H9 (cell line): ENCODE data around the gene PTCSC3. TPM values are rescaled to one million over a fixed set of nuclear protein-coding genes. Genes with fewer than 3 reads are reported as not detected.

Experiments used
- DNase-seq: peaks from one replicate; pipeline ENCODE4 v3.0.0-alpha.2; 2017
- H2AFZ ChIP-seq: one replicate; pipeline ENCODE4 v1.6.1; 2013; ENCODE audit warnings: mild to moderate bottlenecking, low read length, control low read depth, moderate library complexity
- H2AK5ac ChIP-seq: 2 replicates; pipeline ENCODE4 v1.6.1; 2013; ENCODE audit warnings: low read length, control low read depth, mixed read lengths; ENCODE audit not compliant: insufficient read length
- H2BK120ac ChIP-seq: one replicate; pipeline ENCODE4 v1.6.1; 2013; ENCODE audit warnings: low read depth, mild to moderate bottlenecking, low read length, control low read depth, inconsistent platforms; ENCODE audit not compliant: poor library complexity, severe bottlenecking
- H2BK12ac ChIP-seq: 2 replicates; pipeline ENCODE4 v1.6.1; 2013; ENCODE audit warnings: low read length, control low read depth, mixed read lengths, low read depth; ENCODE audit not compliant: insufficient read length
- H2BK15ac ChIP-seq: 2 replicates; pipeline ENCODE4 v1.6.1; 2013; ENCODE audit warnings: low read depth, low read length, control low read depth
- H2BK20ac ChIP-seq: one replicate; pipeline ENCODE4 v1.6.1; 2013; ENCODE audit warnings: low read depth, mild to moderate bottlenecking, low read length, control low read depth, inconsistent platforms; ENCODE audit not compliant: poor library complexity, severe bottlenecking
- H2BK5ac ChIP-seq: 2 replicates; pipeline ENCODE4 v1.6.1; 2013; ENCODE audit warnings: low read length, control low read depth, mixed read lengths; ENCODE audit not compliant: insufficient read length
- H3K14ac ChIP-seq: 2 replicates; pipeline ENCODE4 v1.6.1; 2013; ENCODE audit warnings: low read length, control low read depth; ENCODE audit not compliant: insufficient read depth
- H3K18ac ChIP-seq: 2 replicates; pipeline ENCODE4 v1.6.1; 2013; ENCODE audit warnings: low read depth, mild to moderate bottlenecking, mixed read lengths, low read length, control low read depth; ENCODE audit not compliant: insufficient read length
- H3K23ac ChIP-seq: 2 replicates; pipeline ENCODE4 v1.6.1; 2013; ENCODE audit warnings: low read length, control low read depth, mixed read lengths, low read depth; ENCODE audit not compliant: insufficient read length
- H3K23me2 ChIP-seq: 2 replicates; pipeline ENCODE4 v1.6.1; 2013; ENCODE audit warnings: low read depth, mild to moderate bottlenecking, mixed read lengths, low read length, control low read depth; ENCODE audit not compliant: insufficient read length, poor library complexity, severe bottlenecking
- H3K27ac ChIP-seq: 2 replicates; pipeline ENCODE4 v1.5.1; 2013; ENCODE audit warnings: low read length, control low read depth, mixed read lengths, low read depth; ENCODE audit not compliant: insufficient read length
- H3K27me3 ChIP-seq: 2 replicates; pipeline ENCODE4 v1.6.1; 2013; ENCODE audit warnings: low read length, control low read depth, inconsistent platforms; ENCODE audit not compliant: insufficient read depth
- H3K4ac ChIP-seq: 2 replicates; pipeline ENCODE4 v1.6.1; 2013; ENCODE audit warnings: low read depth, mild to moderate bottlenecking, control low read depth, inconsistent platforms, low read length, moderate library complexity
- H3K4me1 ChIP-seq: 2 replicates; pipeline ENCODE4 v1.6.1; 2013; ENCODE audit warnings: low read length, control low read depth, inconsistent platforms; ENCODE audit not compliant: insufficient read depth
- H3K4me2 ChIP-seq: 2 replicates; pipeline ENCODE4 v1.6.1; 2013; ENCODE audit warnings: low read length, control low read depth, mixed read lengths; ENCODE audit not compliant: insufficient read length, insufficient read depth
- H3K56ac ChIP-seq: 2 replicates; pipeline ENCODE4 v1.6.1; 2013; ENCODE audit warnings: low read depth, mild to moderate bottlenecking, mixed read lengths, low read length, control low read depth; ENCODE audit not compliant: insufficient read length
- H3K79me1 ChIP-seq: 2 replicates; pipeline ENCODE4 v1.6.1; 2013; ENCODE audit warnings: low read depth, mild to moderate bottlenecking, moderate library complexity, low read length, control low read depth, inconsistent platforms; ENCODE audit not compliant: insufficient read depth, poor library complexity, severe bottlenecking
- H3K79me2 ChIP-seq: 2 replicates; pipeline ENCODE4 v1.6.1; 2013; ENCODE audit warnings: low read length, control low read depth, inconsistent platforms; ENCODE audit not compliant: insufficient read depth
- H3K9ac ChIP-seq: 2 replicates; pipeline ENCODE4 v1.6.1; 2013; ENCODE audit warnings: low read length, control low read depth, mixed read lengths; ENCODE audit not compliant: insufficient read length; ENCODE audit errors: extremely low read depth
- H3K9me3 ChIP-seq: one replicate; pipeline ENCODE4 v1.6.1; 2013; ENCODE audit warnings: low read depth, low read length, inconsistent platforms; ENCODE audit not compliant: control insufficient read depth
- H3T11ph ChIP-seq: one replicate; pipeline ENCODE4 v1.6.1; 2013; ENCODE audit warnings: mild to moderate bottlenecking, low read length, control low read depth, inconsistent platforms
- H4K20me1 ChIP-seq: one replicate; pipeline ENCODE4 v1.6.1; 2013; ENCODE audit not compliant: control insufficient read depth, insufficient read length, insufficient read depth
- H4K5ac ChIP-seq: 2 replicates; pipeline ENCODE4 v1.6.1; 2013; ENCODE audit warnings: low read depth, mild to moderate bottlenecking, mixed read lengths, low read length, control low read depth; ENCODE audit not compliant: insufficient read length
- H4K8ac ChIP-seq: replicated peaks from 2 replicates; pipeline ENCODE4 v1.6.1; 2013; ENCODE audit warnings: low read length, control low read depth, mixed read lengths, low read depth; ENCODE audit not compliant: insufficient read length
- H4K91ac ChIP-seq: 2 replicates; pipeline ENCODE4 v1.6.1; 2013; ENCODE audit warnings: low read depth, mild to moderate bottlenecking, moderate library complexity, mixed read lengths, low read length, control low read depth; ENCODE audit not compliant: insufficient read length
- H3K27ac Mint-ChIP-seq, 3 experiments: 2 replicates in 2 of 3; 3 replicates in 1 of 3; pipeline ENCODE4 v1.8.0; 2020 to 2021; ENCODE audit warnings: mixed read lengths in 3 of 3, mild to moderate bottlenecking in 1 of 3, moderate library complexity in 1 of 3
- H3K27me3 Mint-ChIP-seq: 2 replicates; pipeline ENCODE4 v1.8.0; 2021; ENCODE audit warnings: low read depth, mild to moderate bottlenecking, moderate library complexity, mixed read lengths
- H3K36me3 Mint-ChIP-seq, 3 experiments: 2 replicates in 2 of 3; 3 replicates in 1 of 3; pipeline ENCODE4 v1.8.0; 2020 to 2021; ENCODE audit warnings: low read depth in 3 of 3, mixed read lengths in 3 of 3; ENCODE audit not compliant: insufficient read depth in 1 of 3
- H3K4me1 Mint-ChIP-seq, 2 experiments: 2 replicates each; pipeline ENCODE4 v1.8.0; 2020; ENCODE audit warnings: mixed read lengths in 2 of 2
- H3K4me3 Mint-ChIP-seq, 2 experiments: 2 replicates in 1 of 2; 3 replicates in 1 of 2; pipeline ENCODE4 v1.8.0; 2020 to 2021; ENCODE audit warnings: mild to moderate bottlenecking in 2 of 2, mixed read lengths in 2 of 2, moderate library complexity in 1 of 2
- H3K9me3 Mint-ChIP-seq, 2 experiments: 2 replicates in 1 of 2; 3 replicates in 1 of 2; pipeline ENCODE4 v1.8.0; 2020; ENCODE audit warnings: mild to moderate bottlenecking in 2 of 2, mixed read lengths in 2 of 2, moderate library complexity in 1 of 2
- CTCF ChIP-seq: fragments of 200-600 bp; sonication (generic); conservative IDR thresholded peaks from 3 replicates; pipeline ENCODE4 v1.8.0; 2021; ENCODE audit warnings: antibody characterized with exemption, mild to moderate bottlenecking
- WGBS: extraction: QIAGEN DNeasy Blood & Tissue Kit; methylation state at CpG from one replicate; pipeline ENCODE4 v1.1.7; 2013; ENCODE audit warnings: missing lambda C conversion rate, low lambda C conversion rate, mixed read lengths; ENCODE audit not compliant: insufficient read length; ENCODE audit errors: extremely low coverage; 5-methylcytosine and 5-hydroxymethylcytosine counted together
- total RNA-seq: library from RNA; stranded (reverse); gene quantifications from 2 replicates; pipeline ENCODE4 v1.2.1, GENCODE V29; 2021

The PTCSC3 gene
- total RNA-seq, 1 experiment from 2014 or later, result not detected

GRCh38 chr14:36181417-36181816 lies 4.9 kb upstream of the PTCSC3 start:
- Histone ChIP-seq H4K91ac (no peak overlapping the region), H3K4me2 (no peak overlapping the region), H2BK20ac (no peak overlapping the region), H3K27ac (no peak overlapping the region), H2BK12ac (no peak overlapping the region), H3K9me3 (no peaks in the 10 kb centered on the region), H2AFZ (no peak overlapping the region), H3K14ac (no peak overlapping the region), H3T11ph (no peak overlapping the region), H3K9ac (no peak overlapping the region), H2AK5ac (no peak overlapping the region), H3K4ac (no peak overlapping the region), H2BK15ac (no peak overlapping the region), H3K27me3 (no peaks in the 10 kb centered on the region), H3K79me1 (no peaks in the 10 kb centered on the region), H4K5ac (no peak overlapping the region), H3K23me2 (no peaks in the 10 kb centered on the region), H3K79me2 (no peaks in the 10 kb centered on the region), H4K8ac (no peak overlapping the region), H2BK5ac (no peak overlapping the region), H3K18ac (no peak overlapping the region), H3K4me1 (no peaks in the 10 kb centered on the region), H2BK120ac (no peak overlapping the region), H3K23ac (no peak overlapping the region), H3K56ac (no peak overlapping the region), H4K20me1 (no peaks in the 10 kb centered on the region)
- Mint-ChIP-seq H3K4me1 (no peaks in the 10 kb centered on the region), H3K4me3 (no peak overlapping the region), H3K9me3 (peaks cover 21 to 24% of the 10 kb centered on the region in 2 experiments), H3K36me3 (peaks cover 2 to 14% (median 5%) of the 10 kb centered on the region in 3 experiments; a peak in 5 of 7 replicates), H3K27me3 (no peaks in the 10 kb centered on the region; the same call in 1 of the 2 replicates), H3K27ac (no peak overlapping the region)
- TF ChIP-seq CTCF, result no peak
- DNase-seq, result no peak
- WGBS, result no CpG with 5 or more reads among the region's 5 CpGs
